ENCODE results near the gene GDF11. TPM values are rescaled to one million over a fixed set of nuclear protein-coding genes. Genes with fewer than 3 reads are reported as not detected.
A peak's percentile ranks its signal among the peaks of the same experiment; 100 is the strongest.

GDF11 gene
- total and polyA plus RNA-seq, 2 of the 8 experiments (the other 6 are each of a cell fraction or from before 2014, with no cell fraction given), result 12.1 to 15.1 TPM

GRCh38 chr12:55708695-55709233 lies 34.2 kb upstream of the GDF11 start:
- Histone ChIP-seq H4K91ac (replicated peaks; ENCODE audit: insufficient read length, low read length) (no peak overlapping the region), H4K8ac (ENCODE audit: extremely low read depth, insufficient read depth, low read length) (no peak overlapping the region), H3K23ac (ENCODE audit: insufficient read length) (no peak overlapping the region), H3K4me2 (ENCODE audit: insufficient read depth in 1 of 2, low read depth in 2 of 2, low read length in 2 of 2) (peak overlapping the region; percentile 87 to 100), H3K23me2 (ENCODE audit: low read depth, low read length) (peaks cover 15% of the 10 kb centered on the region), H2BK12ac (ENCODE audit: low read depth, low read length) (peak overlapping the region; percentile 45; the same call in 1 of the 2 replicates), H4K5ac (ENCODE audit: insufficient read length, low read depth, low read length) (no peak overlapping the region), H3K14ac (ENCODE audit: insufficient read length) (no peak overlapping the region), H3K36me3 (ENCODE audit: control insufficient read depth in 2 of 4, insufficient read depth in 4 of 4, low read length in 3 of 4) (no peaks in the 10 kb centered on the region), H3K4me1 (replicated peaks in 1 of 4; ENCODE audit: control insufficient read depth in 3 of 4, insufficient read depth in 4 of 4, low read length in 3 of 4) (peaks cover 0 to 25% (median 8%) of the 10 kb centered on the region in 4 experiments; a peak in 5 of 7 replicates), H3K79me2 (ENCODE audit: control insufficient read depth in 1 of 2, insufficient read depth in 2 of 2, low read length in 2 of 2) (peaks cover 0 to 30% of the 10 kb centered on the region in 2 experiments; a peak in 2 of 4 replicates), H3K27ac (ENCODE audit: low read depth, low read length) (0 out of 2 replicates have a peak overlapping the region, but pooled peaks have one; percentile 19), H3K18ac (ENCODE audit: extremely low read depth, low read length) (peak overlapping the region; percentile 7; the same call in 1 of the 2 replicates), H3K9me3 (ENCODE audit: insufficient read depth in 2 of 2, low read depth in 1 of 2, low read length in 1 of 2) (no peaks in the 10 kb centered on the region), H3K27me3 (replicated peaks in 1 of 4; ENCODE audit: control insufficient read depth in 3 of 4, extremely low read depth in 1 of 4, insufficient read depth in 3 of 4, low read length in 3 of 4) (peaks cover 0 to 3% (median 0%) of the 10 kb centered on the region in 4 experiments; a peak in 5 of 7 replicates), H3K9ac (replicated peaks in 1 of 4; ENCODE audit: extremely low read depth in 1 of 4, low read depth in 3 of 4, low read length in 3 of 4) (peak overlapping the region in 2 of 4 experiments; percentile 27 to 50; a peak in 3 of 7 replicates), H2BK5ac (ENCODE audit: low read depth, low read length) (peak overlapping the region; percentile 72; the same call in 1 of the 2 replicates), H2AK5ac (ENCODE audit: low read depth, low read length) (no peak overlapping the region), H2BK20ac (ENCODE audit: low read length) (peak overlapping the region; percentile 29; the same call in 1 of the 2 replicates), H2BK15ac (ENCODE audit: low read length) (no peak overlapping the region; the same call in 1 of the 2 replicates), H3K4ac (replicated peaks; ENCODE audit: insufficient read length, low read depth, low read length) (no peak overlapping the region), H3K79me1 (ENCODE audit: low read depth, low read length) (peaks cover 11% of the 10 kb centered on the region; the same call in 1 of the 2 replicates), H2BK120ac (replicated peaks; ENCODE audit: low read depth, low read length) (no peak overlapping the region), H3K56ac (replicated peaks; ENCODE audit: insufficient read length, low read depth, low read length) (no peak overlapping the region), H2AFZ (ENCODE audit: low read length) (peak overlapping the region; percentile 77), H3K4me3 (ENCODE audit: extremely low read depth in 1 of 4, insufficient read depth in 2 of 4, low read depth in 3 of 4, low read length in 4 of 4) (peak overlapping the region; percentile 64 to 88 (median 76)), H4K20me1 (replicated peaks in 1 of 2; ENCODE audit: control insufficient read depth in 1 of 2, insufficient read depth in 2 of 2, low read length in 2 of 2) (peaks cover 0 to 7% of the 10 kb centered on the region in 2 experiments)
- ChIA-PET CTCF (ENCODE audit: partially characterized antibody) (interaction anchor here (2.7 kb wide), 1 partner anchor 11 kb away, joined by 16 read pairs; the partner anchor contains the start of gene RDH5), POLR2A (ENCODE audit: partially characterized antibody) (no interaction called here)
- FAIRE-seq (no peak), DNase-seq (ENCODE audit: low read depth in 1 of 2, low spot score in 2 of 2) (no peak)
- 42% methylated on average over 3 of the region's 3 CpGs; no CpG with 5 or more reads in 1 of the 2 experiments for WGBS, 2 experiments (ENCODE audit: extremely low coverage in 1 of 2, insufficient coverage in 1 of 2, insufficient read length in 1 of 2, insufficient replicate concordance in 2 of 2, low coverage in 1 of 2, low lambda C conversion rate in 2 of 2, missing lambda C conversion rate in 1 of 2)
- no peak for TF ChIP-seq EP300 (IDR thresholded peaks at IDR 0.05; ENCODE audit: borderline replicate concordance in 1 of 2, low read depth in 2 of 2, low read length in 2 of 2)
- TF ChIP-seq RNF2 (IDR thresholded peaks at IDR 0.05; ENCODE audit: borderline replicate concordance, low read depth, low read length, missing control alignments, poor library complexity, severe bottlenecking), result no peak
- no peak for TF ChIP-seq SIN3A (conservative IDR thresholded peaks at IDR 0.05 in 1 of 2, IDR thresholded peaks at IDR 0.05 in 1 of 2; ENCODE audit: low read depth in 1 of 2, low read length in 2 of 2)
- TF ChIP-seq EZH2 (IDR thresholded peaks at IDR 0.05; ENCODE audit: low read depth, low read length, severe bottlenecking), result no peak
- TF ChIP-seq SP2 (IDR thresholded peaks at IDR 0.05; ENCODE audit: low read length), result no peak
- TF ChIP-seq NRF1 (IDR thresholded peaks at IDR 0.05; ENCODE audit: low read depth, low read length), result no peak
- TF ChIP-seq KDM5A (IDR thresholded peaks at IDR 0.05; ENCODE audit: low read length), result no peak
- TF ChIP-seq POLR2A (IDR thresholded peaks at IDR 0.05; ENCODE audit: control extremely low read depth in 1 of 2, low read depth in 2 of 2, low read length in 2 of 2), result no peak
- TF ChIP-seq RBBP5 (IDR thresholded peaks at IDR 0.05; ENCODE audit: borderline replicate concordance, low read depth, low read length), result no peak
- no peak for TF ChIP-seq BACH1 (IDR thresholded peaks at IDR 0.05; ENCODE audit: low read length)
- no peak for TF ChIP-seq CBX5 (IDR thresholded peaks at IDR 0.05; ENCODE audit: low read depth, low read length)
- no peak for TF ChIP-seq TEAD4 (IDR thresholded peaks at IDR 0.05; ENCODE audit: low read depth, low read length)

All from H1 (cell line).